SK-N-SH treated with all-trans-retinoic acid at 6 μM for 48 hours (cell line): Measurements from ENCODE around the gene PCBP3.

Experiments used
- ARNTL ChIP-seq: fragments of 450-650 bp; formaldehyde crosslinking; IDR thresholded peaks from 2 replicates; pipeline ENCODE4 v1.5.0; 2020; ENCODE audit warnings: low read depth, mild to moderate bottlenecking, moderate library complexity, borderline replicate concordance
- SNAI2 ChIP-seq: fragments of 250-450 bp; sonication (Bioruptor Pico); IDR thresholded peaks from 2 replicates; pipeline ENCODE4 v1.5.0; 2020; ENCODE audit warnings: mild to moderate bottlenecking, moderate library complexity
- ZNF70 ChIP-seq: fragments of 450-650 bp; formaldehyde crosslinking; IDR thresholded peaks from 2 replicates; pipeline ENCODE4 v1.5.0; 2020; ENCODE audit warnings: mild to moderate bottlenecking, moderate library complexity

DNA sequence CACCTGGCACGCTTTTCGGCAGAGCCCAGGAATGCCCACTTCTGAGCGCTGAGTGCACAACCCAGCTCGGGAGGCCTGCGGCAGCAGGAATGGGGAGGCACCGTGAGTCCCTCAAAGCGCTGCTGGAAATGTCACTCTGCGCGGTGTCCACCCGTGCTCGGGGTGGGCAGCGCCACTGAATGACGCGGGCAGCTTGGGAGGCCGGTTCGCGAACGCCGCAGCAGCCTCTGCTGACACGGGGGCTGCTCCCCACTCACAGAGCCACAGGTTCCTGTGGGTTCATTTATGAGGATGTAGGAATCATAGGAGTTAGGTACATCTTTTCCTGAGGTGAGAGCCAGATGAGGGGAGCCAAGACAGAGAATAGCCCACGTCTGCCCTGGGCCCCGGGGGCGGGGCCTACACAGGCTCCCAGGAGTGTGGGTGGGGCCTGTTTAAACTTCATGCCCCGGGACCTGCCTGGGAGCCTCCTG is 191.3 kb downstream of the PCBP3 start:
- TF ChIP-seq ZNF70 (CRISPR knock-in tag): no peak
- TF ChIP-seq ARNTL (CRISPR knock-in tag): no peak
- TF ChIP-seq SNAI2 (CRISPR knock-in tag): no peak
